Measurements from ENCODE around the gene CHD3. TPM values are rescaled to one million over a fixed set of nuclear protein-coding genes. Genes with fewer than 3 reads are reported as not detected.

The CHD3 gene
- total and polyA plus RNA-seq, 2 of the 13 experiments (the other 11 are each of a cell fraction or from before 2014, with no cell fraction given): 2.7 to 3.7 TPM

DNA sequence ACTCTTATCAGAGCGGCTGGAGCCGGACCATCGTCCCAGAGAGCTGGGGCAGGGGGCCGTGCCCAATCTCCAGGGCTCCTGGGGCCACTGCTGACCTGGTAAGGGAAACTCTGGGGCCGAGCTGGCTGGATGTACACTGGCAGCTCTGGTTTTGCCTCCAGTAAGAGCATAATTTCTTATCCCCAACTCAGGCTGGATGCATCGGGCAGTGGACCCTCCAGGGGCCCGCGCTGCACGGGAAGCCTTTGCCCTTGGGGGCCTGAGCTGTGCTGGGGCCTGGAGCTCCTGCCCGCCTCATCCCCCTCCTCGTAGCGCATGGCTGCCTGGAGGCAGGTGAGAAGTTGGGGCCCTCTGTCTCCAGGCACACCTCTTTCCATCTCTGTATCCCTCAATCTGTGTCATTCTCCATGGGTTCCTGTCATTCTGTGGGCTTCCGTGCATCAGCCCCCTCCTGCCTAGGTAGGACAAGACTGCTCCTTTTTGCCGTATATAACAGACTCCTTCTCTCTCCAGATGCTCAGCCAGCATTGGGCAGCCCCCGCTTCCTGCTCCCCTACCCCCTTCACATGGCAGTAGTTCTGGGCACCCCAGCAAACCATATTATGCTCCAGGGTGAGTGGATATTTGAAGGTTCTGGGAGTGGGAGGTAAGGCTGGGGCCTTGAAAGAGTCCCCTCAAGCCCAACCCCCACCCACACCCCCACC lies 43.1 kb upstream of the CHD3 start (continued):
- TF ChIP-seq, protein P1, sequence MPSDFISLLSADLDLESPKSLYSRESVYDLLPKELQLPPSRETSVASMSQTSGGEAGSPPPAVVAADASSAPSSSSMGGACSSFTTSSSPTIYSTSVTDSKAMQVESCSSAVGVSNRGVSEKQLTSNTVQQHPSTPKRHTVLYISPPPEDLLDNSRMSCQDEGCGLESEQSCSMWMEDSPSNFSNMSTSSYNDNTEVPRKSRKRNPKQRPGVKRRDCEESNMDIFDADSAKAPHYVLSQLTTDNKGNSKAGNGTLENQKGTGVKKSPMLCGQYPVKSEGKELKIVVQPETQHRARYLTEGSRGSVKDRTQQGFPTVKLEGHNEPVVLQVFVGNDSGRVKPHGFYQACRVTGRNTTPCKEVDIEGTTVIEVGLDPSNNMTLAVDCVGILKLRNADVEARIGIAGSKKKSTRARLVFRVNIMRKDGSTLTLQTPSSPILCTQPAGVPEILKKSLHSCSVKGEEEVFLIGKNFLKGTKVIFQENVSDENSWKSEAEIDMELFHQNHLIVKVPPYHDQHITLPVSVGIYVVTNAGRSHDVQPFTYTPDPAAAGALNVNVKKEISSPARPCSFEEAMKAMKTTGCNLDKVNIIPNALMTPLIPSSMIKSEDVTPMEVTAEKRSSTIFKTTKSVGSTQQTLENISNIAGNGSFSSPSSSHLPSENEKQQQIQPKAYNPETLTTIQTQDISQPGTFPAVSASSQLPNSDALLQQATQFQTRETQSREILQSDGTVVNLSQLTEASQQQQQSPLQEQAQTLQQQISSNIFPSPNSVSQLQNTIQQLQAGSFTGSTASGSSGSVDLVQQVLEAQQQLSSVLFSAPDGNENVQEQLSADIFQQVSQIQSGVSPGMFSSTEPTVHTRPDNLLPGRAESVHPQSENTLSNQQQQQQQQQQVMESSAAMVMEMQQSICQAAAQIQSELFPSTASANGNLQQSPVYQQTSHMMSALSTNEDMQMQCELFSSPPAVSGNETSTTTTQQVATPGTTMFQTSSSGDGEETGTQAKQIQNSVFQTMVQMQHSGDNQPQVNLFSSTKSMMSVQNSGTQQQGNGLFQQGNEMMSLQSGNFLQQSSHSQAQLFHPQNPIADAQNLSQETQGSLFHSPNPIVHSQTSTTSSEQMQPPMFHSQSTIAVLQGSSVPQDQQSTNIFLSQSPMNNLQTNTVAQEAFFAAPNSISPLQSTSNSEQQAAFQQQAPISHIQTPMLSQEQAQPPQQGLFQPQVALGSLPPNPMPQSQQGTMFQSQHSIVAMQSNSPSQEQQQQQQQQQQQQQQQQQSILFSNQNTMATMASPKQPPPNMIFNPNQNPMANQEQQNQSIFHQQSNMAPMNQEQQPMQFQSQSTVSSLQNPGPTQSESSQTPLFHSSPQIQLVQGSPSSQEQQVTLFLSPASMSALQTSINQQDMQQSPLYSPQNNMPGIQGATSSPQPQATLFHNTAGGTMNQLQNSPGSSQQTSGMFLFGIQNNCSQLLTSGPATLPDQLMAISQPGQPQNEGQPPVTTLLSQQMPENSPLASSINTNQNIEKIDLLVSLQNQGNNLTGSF (CRISPR knock-in tag; IDR thresholded peaks at IDR 0.05): no peak
- TF ChIP-seq ZSCAN25 (CRISPR knock-in tag; IDR thresholded peaks at IDR 0.05): no peak
- TF ChIP-seq STAT5B (CRISPR knock-in tag; IDR thresholded peaks at IDR 0.05): no peak
- no peak for TF ChIP-seq MAFK (conservative IDR thresholded peaks at IDR 0.05 in 1 of 2, IDR thresholded peaks at IDR 0.05 in 1 of 2; ENCODE audit: low read length in 2 of 2)

DNA sequence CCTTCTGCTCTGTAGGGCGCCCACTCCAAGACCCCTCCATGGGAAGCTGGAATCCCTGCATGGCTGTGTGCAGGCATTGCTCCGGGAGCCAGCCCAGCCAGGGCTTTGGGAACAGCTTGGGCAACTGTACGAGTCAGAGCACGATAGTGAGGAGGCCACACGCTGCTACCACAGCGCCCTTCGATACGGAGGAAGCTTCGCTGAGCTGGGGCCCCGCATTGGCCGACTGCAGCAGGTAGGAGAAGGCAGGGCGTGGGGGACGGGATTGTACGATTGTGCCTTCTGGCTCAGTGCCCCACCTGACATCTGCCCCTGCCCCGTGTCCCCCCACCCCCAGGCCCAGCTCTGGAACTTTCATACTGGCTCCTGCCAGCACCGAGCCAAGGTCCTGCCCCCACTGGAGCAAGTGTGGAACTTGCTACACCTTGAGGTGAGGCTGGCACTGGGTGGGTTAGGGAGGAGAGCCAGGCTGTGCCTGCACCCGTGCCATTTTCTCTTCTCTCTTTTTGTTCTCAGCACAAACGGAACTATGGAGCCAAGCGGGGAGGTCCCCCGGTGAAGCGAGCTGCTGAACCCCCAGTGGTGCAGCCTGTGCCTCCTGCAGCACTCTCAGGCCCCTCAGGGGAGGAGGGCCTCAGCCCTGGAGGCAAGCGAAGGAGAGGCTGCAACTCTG lies 42.4 kb upstream of the CHD3 start:
- Histone ChIP-seq H3K79me2 (ENCODE audit: insufficient read depth, low read length) (peaks cover 34% of the 10 kb centered on the region), H3K36me3 (replicated peaks in 1 of 2; ENCODE audit: control insufficient read depth in 1 of 2, insufficient read depth in 2 of 2, low read length in 2 of 2) (peaks cover 33 to 37% of the 10 kb centered on the region in 2 experiments), H3K4me3 (replicated peaks in 1 of 3; ENCODE audit: insufficient read depth in 1 of 3, low read depth in 2 of 3, low read length in 3 of 3) (no peak overlapping the region), H3K9ac (ENCODE audit: insufficient read depth, low read depth, low read length) (no peak overlapping the region), H3K9me3 (ENCODE audit: low read length) (no peaks in the 10 kb centered on the region), H4K20me1 (ENCODE audit: insufficient read depth, low read length) (peaks cover 23% of the 10 kb centered on the region), H3K4me2 (ENCODE audit: low read depth, low read length) (no peak overlapping the region), H2AFZ (ENCODE audit: low read length) (no peak overlapping the region), H3K27me3 (ENCODE audit: control insufficient read depth in 1 of 2, insufficient read depth in 2 of 2, low read length in 2 of 2) (peaks cover 0 to 3% of the 10 kb centered on the region in 2 experiments; a peak in 1 of 5 replicates), H3K27ac (ENCODE audit: extremely low read length, insufficient read depth, low read length) (no peak overlapping the region), H3K4me1 (ENCODE audit: insufficient read depth, low read length) (peaks cover 11% of the 10 kb centered on the region)
- FAIRE-seq (no peak), DNase-seq (ENCODE audit: low spot score) (no peak), ATAC-seq (no peak)
- no TSS peak for BruUV-seq (replicated peaks)
- WGBS (ENCODE audit: low lambda C conversion rate): 97% methylated on average over 12 of the region's 22 CpGs
- in situ Hi-C loops (cut with HindIII; ENCODE audit: extremely low pct_ligation_motif_present, low pct_unique_long_range_greater_than_20kb): loop anchor here (10.0 kb wide), 1 partner anchor 271 kb away; the partner anchor contains the start of gene CD68
- intact Hi-C loops (cut with micrococcal nuclease; ENCODE audit: unreplicated experiment): no loop called here
- CTCF ChIA-PET (ENCODE audit: low intra/inter-chr PET ratio, low total read pairs): no interaction called here
- POLR2A ChIA-PET: interaction anchor here (6.1 to 6.4 kb wide), 2 partner anchors 10 to 13 kb away, joined by 95 to 159 read pairs; partner anchors contain the start of genes CYB5D1, KDM6B, NAA38 and TMEM88
- no peak for TF ChIP-seq ZNF230 (CRISPR knock-in tag; IDR thresholded peaks at IDR 0.05)
- no peak for TF ChIP-seq EED (CRISPR knock-in tag; IDR thresholded peaks at IDR 0.05)
- no peak for TF ChIP-seq RFX5 (IDR thresholded peaks at IDR 0.05; ENCODE audit: low read depth, low read length)
- no peak for TF ChIP-seq ZFP62 (CRISPR knock-in tag; IDR thresholded peaks at IDR 0.05)
- TF ChIP-seq HMG20A (CRISPR knock-in tag; IDR thresholded peaks at IDR 0.05; ENCODE audit: borderline replicate concordance): no peak
- TF ChIP-seq, protein P2, sequence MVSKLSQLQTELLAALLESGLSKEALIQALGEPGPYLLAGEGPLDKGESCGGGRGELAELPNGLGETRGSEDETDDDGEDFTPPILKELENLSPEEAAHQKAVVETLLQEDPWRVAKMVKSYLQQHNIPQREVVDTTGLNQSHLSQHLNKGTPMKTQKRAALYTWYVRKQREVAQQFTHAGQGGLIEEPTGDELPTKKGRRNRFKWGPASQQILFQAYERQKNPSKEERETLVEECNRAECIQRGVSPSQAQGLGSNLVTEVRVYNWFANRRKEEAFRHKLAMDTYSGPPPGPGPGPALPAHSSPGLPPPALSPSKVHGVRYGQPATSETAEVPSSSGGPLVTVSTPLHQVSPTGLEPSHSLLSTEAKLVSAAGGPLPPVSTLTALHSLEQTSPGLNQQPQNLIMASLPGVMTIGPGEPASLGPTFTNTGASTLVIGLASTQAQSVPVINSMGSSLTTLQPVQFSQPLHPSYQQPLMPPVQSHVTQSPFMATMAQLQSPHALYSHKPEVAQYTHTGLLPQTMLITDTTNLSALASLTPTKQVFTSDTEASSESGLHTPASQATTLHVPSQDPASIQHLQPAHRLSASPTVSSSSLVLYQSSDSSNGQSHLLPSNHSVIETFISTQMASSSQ (IDR thresholded peaks at IDR 0.05; ENCODE audit: low read depth): no peak
- TF ChIP-seq, protein P2 (CRISPR knock-in tag; IDR thresholded peaks at IDR 0.05; ENCODE audit: borderline replicate concordance): no peak
- no peak for TF ChIP-seq HNF4G (IDR thresholded peaks at IDR 0.05; ENCODE audit: borderline replicate concordance, low read depth, low read length)
- TF ChIP-seq HNF4G (CRISPR knock-in tag; IDR thresholded peaks at IDR 0.05; ENCODE audit: borderline replicate concordance, low read depth): no peak
